ENCODE measurements around the gene TENT5C.

- no peak for TF ChIP-seq CTCF (IDR thresholded peaks at IDR 0.05; ENCODE audit: insufficient read depth, low read length)
- no peak for TF ChIP-seq POLR2AphosphoS5 (IDR thresholded peaks at IDR 0.05; ENCODE audit: low read depth)
- TF ChIP-seq REST (IDR thresholded peaks at IDR 0.05; ENCODE audit: insufficient replicate concordance, low read depth): no peak
Observed at GRCh38 chr1:117610036-117610435, 4.2 kb downstream of the TENT5C start.
